Measurements from ENCODE around the gene SOX6.
A peak's percentile ranks its signal among the peaks of the same experiment; 100 is the strongest.

The SOX6 gene

GRCh38 chr11:15993345-15993744 is 363.0 kb downstream of the SOX6 start:
- WGBS: 84% methylated on average over 4 of the region's 4 CpGs
- Histone ChIP-seq H3K4me1 (ENCODE audit: insufficient read depth, low read length) (no peaks in the 10 kb centered on the region), H3K4me3 (ENCODE audit: low read length) (no peak overlapping the region), H3K9ac (ENCODE audit: low read depth, low read length) (no peak overlapping the region), H3K36me3 (ENCODE audit: insufficient read depth, low read length) (no peaks in the 10 kb centered on the region), H3K9me3 (ENCODE audit: insufficient read depth, low read depth, low read length) (no peaks in the 10 kb centered on the region), H3K27me3 (ENCODE audit: insufficient read depth, low read length) (peaks cover 93% of the 10 kb centered on the region), H3K27ac (ENCODE audit: low read depth, low read length) (no peak overlapping the region)

GRCh38 chr11:15991215-15991614 is 365.1 kb downstream of the SOX6 start:
- Histone ChIP-seq H3K4me3 (ENCODE audit: low read length) (no peak overlapping the region), H3K27ac (ENCODE audit: low read depth, low read length) (no peak overlapping the region), H3K9me3 (ENCODE audit: insufficient read depth, low read depth, low read length) (no peaks in the 10 kb centered on the region), H3K27me3 (ENCODE audit: insufficient read depth, low read length) (peaks cover 86% of the 10 kb centered on the region), H3K9ac (ENCODE audit: low read depth, low read length) (no peak overlapping the region), H3K36me3 (ENCODE audit: insufficient read depth, low read length) (no peaks in the 10 kb centered on the region), H3K4me1 (ENCODE audit: insufficient read depth, low read length) (no peaks in the 10 kb centered on the region)
- WGBS: 91% methylated on average over 3 of the region's 3 CpGs

- Histone ChIP-seq H3K9me3 (ENCODE audit: insufficient read depth, low read depth, low read length) (no peaks in the 10 kb centered on the region), H3K27me3 (ENCODE audit: insufficient read depth, low read length) (peaks cover 75% of the 10 kb centered on the region), H3K4me1 (ENCODE audit: insufficient read depth, low read length) (no peaks in the 10 kb centered on the region), H3K9ac (ENCODE audit: low read depth, low read length) (no peak overlapping the region), H3K27ac (ENCODE audit: low read depth, low read length) (no peak overlapping the region), H3K36me3 (ENCODE audit: insufficient read depth, low read length) (no peaks in the 10 kb centered on the region), H3K4me3 (ENCODE audit: low read length) (no peak overlapping the region)
- 77% methylated on average over 1 of the region's 1 CpG for WGBS
Measured at GRCh38 chr11:15989685-15990084, 366.7 kb downstream of the SOX6 start.

- Histone ChIP-seq H3K9me3 (ENCODE audit: insufficient read depth, low read depth, low read length) (no peaks in the 10 kb centered on the region), H3K27me3 (ENCODE audit: insufficient read depth, low read length) (peaks cover 72% of the 10 kb centered on the region), H3K4me3 (ENCODE audit: low read length) (peak overlapping the region; percentile 41), H3K9ac (ENCODE audit: low read depth, low read length) (no peak overlapping the region), H3K4me1 (ENCODE audit: insufficient read depth, low read length) (no peaks in the 10 kb centered on the region), H3K36me3 (ENCODE audit: insufficient read depth, low read length) (no peaks in the 10 kb centered on the region), H3K27ac (ENCODE audit: low read depth, low read length) (no peak overlapping the region)
- 37% methylated on average over 14 of the region's 14 CpGs for WGBS
Measured at GRCh38 chr11:15988693-15989231, 367.6 kb downstream of the SOX6 start.

- no peaks in the 10 kb centered on the region for H3K36me3 ChIP-seq (ENCODE audit: insufficient read depth, low read length)
- peaks cover 69% of the 10 kb centered on the region for H3K27me3 ChIP-seq (ENCODE audit: insufficient read depth, low read length)
- no peaks in the 10 kb centered on the region for H3K9me3 ChIP-seq (ENCODE audit: insufficient read depth, low read depth, low read length)
- WGBS: 90% methylated on average over 1 of the region's 2 CpGs
- no peak overlapping the region for H3K4me3 ChIP-seq (ENCODE audit: low read length)
- H3K9ac ChIP-seq (ENCODE audit: low read depth, low read length): no peak overlapping the region
- H3K4me1 ChIP-seq (ENCODE audit: insufficient read depth, low read length): no peaks in the 10 kb centered on the region
- H3K27ac ChIP-seq (ENCODE audit: low read depth, low read length): no peak overlapping the region
Measured at GRCh38 chr11:15988016-15988550, 368.3 kb downstream of the SOX6 start.

GRCh38 chr11:15987046-15987445 is 369.3 kb downstream of the SOX6 start:
- 81% methylated on average over 4 of the region's 5 CpGs for WGBS
- no peak overlapping the region for H3K4me3 ChIP-seq (ENCODE audit: low read length)
- peaks cover 61% of the 10 kb centered on the region for H3K27me3 ChIP-seq (ENCODE audit: insufficient read depth, low read length)

GRCh38 chr11:15985860-15986139 is 370.5 kb downstream of the SOX6 start:
- no peak overlapping the region for H3K9ac ChIP-seq (ENCODE audit: low read depth, low read length)
- no peaks in the 10 kb centered on the region for H3K9me3 ChIP-seq (ENCODE audit: insufficient read depth, low read depth, low read length)
- no peaks in the 10 kb centered on the region for H3K36me3 ChIP-seq (ENCODE audit: insufficient read depth, low read length)
- no peak overlapping the region for H3K4me3 ChIP-seq (ENCODE audit: low read length)
- no peaks in the 10 kb centered on the region for H3K4me1 ChIP-seq (ENCODE audit: insufficient read depth, low read length)
- H3K27ac ChIP-seq (ENCODE audit: low read depth, low read length): no peak overlapping the region
- peaks cover 49% of the 10 kb centered on the region for H3K27me3 ChIP-seq (ENCODE audit: insufficient read depth, low read length)

More at GRCh38 chr11:15987046-15987445, 369.3 kb downstream of the SOX6 start:
- Histone ChIP-seq H3K36me3 (ENCODE audit: insufficient read depth, low read length) (no peaks in the 10 kb centered on the region), H3K9me3 (ENCODE audit: insufficient read depth, low read depth, low read length) (no peaks in the 10 kb centered on the region), H3K9ac (ENCODE audit: low read depth, low read length) (no peak overlapping the region), H3K27ac (ENCODE audit: low read depth, low read length) (no peak overlapping the region), H3K4me1 (ENCODE audit: insufficient read depth, low read length) (no peaks in the 10 kb centered on the region)

- Histone ChIP-seq H3K4me1 (ENCODE audit: insufficient read depth, low read length) (no peaks in the 10 kb centered on the region), H3K9ac (ENCODE audit: low read depth, low read length) (no peak overlapping the region), H3K27ac (ENCODE audit: low read depth, low read length) (no peak overlapping the region), H3K36me3 (ENCODE audit: insufficient read depth, low read length) (no peaks in the 10 kb centered on the region), H3K9me3 (ENCODE audit: insufficient read depth, low read depth, low read length) (no peaks in the 10 kb centered on the region), H3K27me3 (ENCODE audit: insufficient read depth, low read length) (peaks cover 46% of the 10 kb centered on the region), H3K4me3 (ENCODE audit: low read length) (no peak overlapping the region)
- WGBS: 89% methylated on average over 1 of the region's 1 CpG
Measured at GRCh38 chr11:15985127-15985859, 371.1 kb downstream of the SOX6 start.

- Histone ChIP-seq H3K4me1 (ENCODE audit: insufficient read depth, low read length) (no peaks in the 10 kb centered on the region), H3K9ac (ENCODE audit: low read depth, low read length) (no peak overlapping the region), H3K27ac (ENCODE audit: low read depth, low read length) (no peak overlapping the region), H3K9me3 (ENCODE audit: insufficient read depth, low read depth, low read length) (no peaks in the 10 kb centered on the region), H3K36me3 (ENCODE audit: insufficient read depth, low read length) (no peaks in the 10 kb centered on the region), H3K27me3 (ENCODE audit: insufficient read depth, low read length) (peaks cover 23% of the 10 kb centered on the region), H3K4me3 (ENCODE audit: low read length) (no peak overlapping the region)
- whole genome bisulfite sequencing: no CpG with 5 or more reads among the region's 1 CpG
Measured at GRCh38 chr11:15981292-15981691, 375.1 kb downstream of the SOX6 start.

- Histone ChIP-seq H3K9me3 (ENCODE audit: insufficient read depth, low read depth, low read length) (no peaks in the 10 kb centered on the region), H3K4me1 (ENCODE audit: insufficient read depth, low read length) (no peaks in the 10 kb centered on the region), H3K27me3 (ENCODE audit: insufficient read depth, low read length) (peaks cover 6% of the 10 kb centered on the region), H3K9ac (ENCODE audit: low read depth, low read length) (no peak overlapping the region), H3K36me3 (ENCODE audit: insufficient read depth, low read length) (no peaks in the 10 kb centered on the region), H3K27ac (ENCODE audit: low read depth, low read length) (no peak overlapping the region), H3K4me3 (ENCODE audit: low read length) (no peak overlapping the region)
- WGBS: 77% methylated on average over 4 of the region's 4 CpGs
Measured at GRCh38 chr11:15977116-15977515, 379.2 kb downstream of the SOX6 start.

GRCh38 chr11:15976433-15977045 is 379.8 kb downstream of the SOX6 start:
- H3K9me3 ChIP-seq (ENCODE audit: insufficient read depth, low read depth, low read length): no peaks in the 10 kb centered on the region
- H3K4me1 ChIP-seq (ENCODE audit: insufficient read depth, low read length): no peaks in the 10 kb centered on the region
- no peak overlapping the region for H3K27ac ChIP-seq (ENCODE audit: low read depth, low read length)
- no peak overlapping the region for H3K9ac ChIP-seq (ENCODE audit: low read depth, low read length)
- WGBS: 91% methylated on average over 7 of the region's 7 CpGs
- H3K4me3 ChIP-seq (ENCODE audit: low read length): no peak overlapping the region
- peaks cover 6% of the 10 kb centered on the region; the same call in 1 of the 2 replicates for H3K27me3 ChIP-seq (ENCODE audit: insufficient read depth, low read length)
- no peaks in the 10 kb centered on the region for H3K36me3 ChIP-seq (ENCODE audit: insufficient read depth, low read length)

All from HUES64 (cell line).